ENCODE measurements around the gene SCGN. TPM values are rescaled to one million over a fixed set of nuclear protein-coding genes. Genes with fewer than 3 reads are reported as not detected.

SCGN gene
- total and polyA plus RNA-seq, 2 of the 13 experiments (the other 11 are each of a cell fraction or from before 2014, with no cell fraction given): 2.9 to 29.0 TPM

DNA sequence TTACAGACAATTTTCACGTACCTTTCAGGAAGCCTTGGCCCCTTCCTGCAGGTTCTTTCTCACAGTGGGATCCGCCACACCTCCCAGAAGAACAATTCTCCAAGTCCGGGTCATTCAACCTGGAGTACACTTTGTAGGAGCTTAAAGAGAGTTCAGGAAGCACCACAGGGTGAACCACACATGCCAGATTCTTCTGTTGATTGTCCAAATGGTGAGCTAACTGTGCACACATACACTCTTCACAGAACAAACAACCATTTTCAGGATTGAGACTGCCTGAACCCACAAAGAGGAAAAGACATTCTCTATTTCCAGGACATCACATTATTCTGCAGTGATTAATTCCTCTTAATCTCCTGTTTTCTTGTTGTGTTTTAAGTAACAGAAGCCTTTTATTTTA is 51.0 kb downstream of the SCGN start (continued):
- TF ChIP-seq EP300 (IDR thresholded peaks at IDR 0.05; ENCODE audit: low read depth in 2 of 2, low read length in 2 of 2): peak in 1 of 2 experiments; percentile 51; a peak in 1 of 4 replicates
- no peak for TF ChIP-seq EP300 (CRISPR knock-in tag; IDR thresholded peaks at IDR 0.05; ENCODE audit: borderline replicate concordance)
- peak; percentile 83 for TF ChIP-seq ZNF12 (CRISPR knock-in tag; IDR thresholded peaks at IDR 0.05)
- TF ChIP-seq, protein P1, sequence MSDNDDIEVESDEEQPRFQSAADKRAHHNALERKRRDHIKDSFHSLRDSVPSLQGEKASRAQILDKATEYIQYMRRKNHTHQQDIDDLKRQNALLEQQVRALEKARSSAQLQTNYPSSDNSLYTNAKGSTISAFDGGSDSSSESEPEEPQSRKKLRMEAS (IDR thresholded peaks at IDR 0.05): no peak
- TF ChIP-seq BCL6 (CRISPR knock-in tag; IDR thresholded peaks at IDR 0.05): peak; percentile 47; the same call in 1 of the 2 replicates
- TF ChIP-seq ZNF598 (CRISPR knock-in tag; IDR thresholded peaks at IDR 0.05; ENCODE audit: borderline replicate concordance): no peak
- no peak for TF ChIP-seq ZFP36L2 (CRISPR knock-in tag; IDR thresholded peaks at IDR 0.05)
- TF ChIP-seq ZNF777 (CRISPR knock-in tag; IDR thresholded peaks at IDR 0.05): no peak
- 0 out of 2 replicates have a peak, but pooled peaks have one; percentile 17 for TF ChIP-seq RXRB (CRISPR knock-in tag; IDR thresholded peaks at IDR 0.05; ENCODE audit: borderline replicate concordance)
- no peak for TF ChIP-seq ZNF556 (CRISPR knock-in tag; IDR thresholded peaks at IDR 0.05; ENCODE audit: borderline replicate concordance)
- no peak for TF ChIP-seq SMAD1 (CRISPR knock-in tag; IDR thresholded peaks at IDR 0.05; ENCODE audit: borderline replicate concordance, low read depth)
- TF ChIP-seq ZNF552 (CRISPR knock-in tag; IDR thresholded peaks at IDR 0.05; ENCODE audit: borderline replicate concordance): no peak
- TF ChIP-seq, protein P2, sequence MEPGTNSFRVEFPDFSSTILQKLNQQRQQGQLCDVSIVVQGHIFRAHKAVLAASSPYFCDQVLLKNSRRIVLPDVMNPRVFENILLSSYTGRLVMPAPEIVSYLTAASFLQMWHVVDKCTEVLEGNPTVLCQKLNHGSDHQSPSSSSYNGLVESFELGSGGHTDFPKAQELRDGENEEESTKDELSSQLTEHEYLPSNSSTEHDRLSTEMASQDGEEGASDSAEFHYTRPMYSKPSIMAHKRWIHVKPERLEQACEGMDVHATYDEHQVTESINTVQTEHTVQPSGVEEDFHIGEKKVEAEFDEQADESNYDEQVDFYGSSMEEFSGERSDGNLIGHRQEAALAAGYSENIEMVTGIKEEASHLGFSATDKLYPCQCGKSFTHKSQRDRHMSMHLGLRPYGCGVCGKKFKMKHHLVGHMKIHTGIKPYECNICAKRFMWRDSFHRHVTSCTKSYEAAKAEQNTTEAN (CRISPR knock-in tag; conservative IDR thresholded peaks at IDR 0.05): peak; percentile 56; the same call in 1 of the 2 replicates
- TF ChIP-seq, protein P3, sequence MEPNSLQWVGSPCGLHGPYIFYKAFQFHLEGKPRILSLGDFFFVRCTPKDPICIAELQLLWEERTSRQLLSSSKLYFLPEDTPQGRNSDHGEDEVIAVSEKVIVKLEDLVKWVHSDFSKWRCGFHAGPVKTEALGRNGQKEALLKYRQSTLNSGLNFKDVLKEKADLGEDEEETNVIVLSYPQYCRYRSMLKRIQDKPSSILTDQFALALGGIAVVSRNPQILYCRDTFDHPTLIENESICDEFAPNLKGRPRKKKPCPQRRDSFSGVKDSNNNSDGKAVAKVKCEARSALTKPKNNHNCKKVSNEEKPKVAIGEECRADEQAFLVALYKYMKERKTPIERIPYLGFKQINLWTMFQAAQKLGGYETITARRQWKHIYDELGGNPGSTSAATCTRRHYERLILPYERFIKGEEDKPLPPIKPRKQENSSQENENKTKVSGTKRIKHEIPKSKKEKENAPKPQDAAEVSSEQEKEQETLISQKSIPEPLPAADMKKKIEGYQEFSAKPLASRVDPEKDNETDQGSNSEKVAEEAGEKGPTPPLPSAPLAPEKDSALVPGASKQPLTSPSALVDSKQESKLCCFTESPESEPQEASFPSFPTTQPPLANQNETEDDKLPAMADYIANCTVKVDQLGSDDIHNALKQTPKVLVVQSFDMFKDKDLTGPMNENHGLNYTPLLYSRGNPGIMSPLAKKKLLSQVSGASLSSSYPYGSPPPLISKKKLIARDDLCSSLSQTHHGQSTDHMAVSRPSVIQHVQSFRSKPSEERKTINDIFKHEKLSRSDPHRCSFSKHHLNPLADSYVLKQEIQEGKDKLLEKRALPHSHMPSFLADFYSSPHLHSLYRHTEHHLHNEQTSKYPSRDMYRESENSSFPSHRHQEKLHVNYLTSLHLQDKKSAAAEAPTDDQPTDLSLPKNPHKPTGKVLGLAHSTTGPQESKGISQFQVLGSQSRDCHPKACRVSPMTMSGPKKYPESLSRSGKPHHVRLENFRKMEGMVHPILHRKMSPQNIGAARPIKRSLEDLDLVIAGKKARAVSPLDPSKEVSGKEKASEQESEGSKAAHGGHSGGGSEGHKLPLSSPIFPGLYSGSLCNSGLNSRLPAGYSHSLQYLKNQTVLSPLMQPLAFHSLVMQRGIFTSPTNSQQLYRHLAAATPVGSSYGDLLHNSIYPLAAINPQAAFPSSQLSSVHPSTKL (CRISPR knock-in tag; IDR thresholded peaks at IDR 0.05): 0 out of 2 replicates have a peak, but pooled peaks have one; percentile 27
- TF ChIP-seq ZFP1 (CRISPR knock-in tag; IDR thresholded peaks at IDR 0.05): no peak
- TF ChIP-seq, protein P4, sequence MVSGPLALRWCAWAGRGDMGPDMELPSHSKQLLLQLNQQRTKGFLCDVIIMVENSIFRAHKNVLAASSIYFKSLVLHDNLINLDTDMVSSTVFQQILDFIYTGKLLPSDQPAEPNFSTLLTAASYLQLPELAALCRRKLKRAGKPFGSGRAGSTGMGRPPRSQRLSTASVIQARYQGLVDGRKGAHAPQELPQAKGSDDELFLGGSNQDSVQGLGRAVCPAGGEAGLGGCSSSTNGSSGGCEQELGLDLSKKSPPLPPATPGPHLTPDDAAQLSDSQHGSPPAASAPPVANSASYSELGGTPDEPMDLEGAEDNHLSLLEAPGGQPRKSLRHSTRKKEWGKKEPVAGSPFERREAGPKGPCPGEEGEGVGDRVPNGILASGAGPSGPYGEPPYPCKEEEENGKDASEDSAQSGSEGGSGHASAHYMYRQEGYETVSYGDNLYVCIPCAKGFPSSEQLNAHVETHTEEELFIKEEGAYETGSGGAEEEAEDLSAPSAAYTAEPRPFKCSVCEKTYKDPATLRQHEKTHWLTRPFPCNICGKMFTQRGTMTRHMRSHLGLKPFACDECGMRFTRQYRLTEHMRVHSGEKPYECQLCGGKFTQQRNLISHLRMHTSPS (CRISPR knock-in tag; IDR thresholded peaks at IDR 0.05; ENCODE audit: low read depth): no peak
- no peak for TF ChIP-seq HCFC1 (IDR thresholded peaks at IDR 0.05; ENCODE audit: low read depth, low read length)
- no peak for TF ChIP-seq ZNF660 (CRISPR knock-in tag; IDR thresholded peaks at IDR 0.05; ENCODE audit: borderline replicate concordance, low read depth)
- TF ChIP-seq RARA (CRISPR knock-in tag; IDR thresholded peaks at IDR 0.05): peak; percentile 34; the same call in 1 of the 2 replicates
- 0 out of 2 replicates have a peak, but pooled peaks have one; percentile 39 for TF ChIP-seq ZNF292 (CRISPR knock-in tag; IDR thresholded peaks at IDR 0.05; ENCODE audit: borderline replicate concordance, low read depth)
- TF ChIP-seq NFE2 (CRISPR knock-in tag; IDR thresholded peaks at IDR 0.05): no peak
- TF ChIP-seq FOXA3 (CRISPR knock-in tag; IDR thresholded peaks at IDR 0.05): peak; percentile 43; the same call in 1 of the 2 replicates
